RCC 7860 (cell line): ENCODE results near the gene MYPN.
"Not testable (repeated sequence)": the region's sequence is repeated elsewhere in the genome, so short reads cannot be mapped to it uniquely, and the experiment has no call there.

Experiments
- DNase-seq: peaks from one replicate; pipeline ENCODE4 v3.0.0-alpha.2; 2015; ENCODE audit warnings: low spot score
- FAIRE-seq: peaks from 2 replicates; lab custom pipeline; 2012; peaks lifted over from hg19 to GRCh38; lab: Jason Lieb, UNC

The MYPN gene

DNA sequence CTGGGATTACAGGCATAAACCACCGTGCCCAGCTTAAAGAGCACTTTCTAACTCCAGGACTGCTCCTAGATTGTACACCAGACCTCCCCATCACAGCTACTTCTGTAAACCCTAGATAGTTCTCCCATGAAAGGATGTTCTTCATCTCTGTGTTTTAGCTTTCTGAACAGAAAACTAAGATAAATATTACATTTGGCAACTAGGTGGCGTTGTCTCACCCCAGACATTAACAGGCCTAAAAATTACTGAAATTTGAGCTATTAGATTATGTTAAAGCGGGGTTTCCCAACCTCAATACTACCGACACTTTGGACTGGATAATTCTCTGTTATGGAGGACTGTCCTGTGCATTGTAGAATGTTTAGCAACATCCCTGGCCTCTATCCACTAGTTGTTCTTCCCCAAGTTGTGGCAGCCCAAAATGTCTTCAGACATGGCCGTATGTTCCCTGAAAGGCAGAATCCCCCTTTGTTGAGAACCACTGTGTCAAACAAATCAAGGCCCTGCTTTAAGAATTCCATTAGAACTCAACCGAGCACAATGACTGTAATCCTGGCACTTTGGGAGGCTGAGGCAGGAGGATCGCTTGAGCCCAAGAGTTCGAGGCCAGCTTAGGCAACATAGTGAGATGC lies 103.5 kb downstream of the MYPN start:
- DNase-seq (no peak), FAIRE-seq (no peak)

DNA sequence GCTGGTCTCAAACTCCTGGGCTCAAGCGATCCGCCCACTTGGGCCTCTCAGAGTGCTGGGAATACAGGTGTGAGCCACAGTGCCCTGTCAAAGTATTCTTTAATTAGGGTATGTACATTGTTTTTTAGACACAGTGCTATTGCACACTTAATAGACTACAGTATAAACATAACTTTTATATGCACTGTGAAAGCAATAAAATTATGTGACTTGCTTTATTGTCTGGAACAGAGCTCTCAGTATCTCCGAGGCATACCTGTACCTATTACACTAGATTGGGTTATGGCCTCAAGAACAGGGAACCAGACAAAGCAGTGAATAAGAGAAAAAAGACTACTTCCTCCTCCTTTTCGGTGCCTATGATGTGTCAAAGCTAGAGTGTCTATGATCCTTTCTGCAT lies 109.5 kb downstream of the MYPN start:
- FAIRE-seq (no peak), DNase-seq (no peak)

DNA sequence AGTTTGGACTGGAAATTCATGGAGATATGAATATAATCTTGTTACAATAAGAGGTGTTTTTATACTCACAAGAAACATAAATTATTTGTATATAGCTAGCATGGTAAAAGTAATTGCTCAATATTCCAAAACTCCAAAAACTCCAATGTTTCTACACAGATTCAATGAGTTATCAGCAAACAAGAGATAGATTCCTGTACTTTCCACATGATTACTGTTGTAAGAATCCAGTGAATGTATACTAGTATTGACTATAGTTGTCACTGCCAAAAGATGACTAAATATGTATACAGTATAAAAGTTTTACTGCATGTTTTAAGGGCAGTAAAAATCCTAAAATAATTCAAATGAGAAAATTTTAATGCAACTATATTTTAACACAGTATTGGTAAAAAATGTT lies 111.9 kb downstream of the MYPN start:
- no peak for DNase-seq
- no peak for FAIRE-seq

DNA sequence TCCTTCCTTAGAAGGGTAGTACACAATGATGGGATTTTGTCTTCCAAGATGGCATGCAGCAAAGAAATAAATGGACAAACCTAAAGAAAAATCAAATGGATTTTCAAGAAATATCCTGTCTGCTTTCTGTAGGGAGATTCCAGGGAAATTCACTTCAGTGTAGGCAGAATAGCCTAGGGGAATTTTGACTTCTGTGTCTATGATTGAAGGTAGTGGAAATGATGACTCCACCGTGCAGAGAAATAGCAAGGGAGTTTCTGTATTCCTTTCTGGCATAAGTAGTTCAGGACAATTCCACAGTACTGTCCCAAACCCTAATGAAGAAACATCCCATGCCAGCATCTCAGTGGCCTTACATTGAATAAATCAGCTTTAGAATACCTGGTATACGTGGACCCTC lies 113.1 kb downstream of the MYPN start:
- no peak for FAIRE-seq

DNA sequence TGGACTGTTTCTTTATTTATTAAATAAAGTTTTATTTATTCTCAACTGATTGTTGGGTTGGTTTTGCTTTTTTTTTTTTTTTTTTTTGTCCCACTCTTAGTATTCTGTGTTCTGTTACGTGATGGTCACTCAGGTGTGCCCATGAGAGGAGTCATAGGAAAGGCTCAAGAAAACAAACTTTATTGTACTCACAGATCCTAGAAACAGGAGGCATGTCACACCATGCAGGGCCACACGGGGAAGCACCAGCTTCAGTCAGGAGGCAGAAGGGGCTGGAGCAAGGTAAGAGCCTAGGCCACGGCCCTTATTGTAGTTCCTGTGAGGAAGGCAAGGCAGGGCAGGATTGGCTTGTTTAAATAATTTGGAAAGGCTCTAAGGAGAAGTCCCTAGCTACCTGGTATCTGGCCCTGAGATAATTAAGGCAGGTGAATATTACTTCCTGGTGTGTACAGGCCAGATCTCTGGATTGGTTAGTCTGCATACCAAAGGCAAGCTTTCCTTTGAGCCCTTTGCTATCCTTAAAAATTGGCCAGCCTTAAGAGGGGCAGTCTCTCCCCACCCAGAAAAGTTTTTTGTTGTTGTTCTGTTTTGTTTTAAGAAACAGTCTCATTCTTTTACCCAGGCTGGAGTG lies 114.4 kb downstream of the MYPN start:
- FAIRE-seq (no peak), DNase-seq (no peak)

More for the DNA sequence above, 113.1 kb downstream of the MYPN start:
- no peak for DNase-seq

DNA sequence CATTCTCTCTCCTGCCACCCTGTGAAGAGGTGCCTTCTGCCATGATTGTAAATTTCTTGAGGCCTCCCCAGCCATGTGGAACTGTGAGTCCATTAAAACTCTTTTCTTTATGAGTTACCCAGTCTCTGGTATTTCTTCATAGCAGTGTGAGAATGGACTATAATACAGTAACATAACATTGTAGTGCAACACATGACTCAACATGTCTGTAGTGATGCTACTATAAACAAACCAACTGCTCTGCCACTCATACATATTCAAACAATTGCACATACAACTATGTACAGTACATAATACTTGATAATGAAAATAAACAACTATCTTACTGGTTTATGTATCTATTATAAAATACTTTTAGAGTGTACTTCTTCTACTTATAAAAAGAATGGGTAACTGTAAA lies 115.5 kb downstream of the MYPN start:
- no peak for FAIRE-seq
- DNase-seq = no peak

DNA sequence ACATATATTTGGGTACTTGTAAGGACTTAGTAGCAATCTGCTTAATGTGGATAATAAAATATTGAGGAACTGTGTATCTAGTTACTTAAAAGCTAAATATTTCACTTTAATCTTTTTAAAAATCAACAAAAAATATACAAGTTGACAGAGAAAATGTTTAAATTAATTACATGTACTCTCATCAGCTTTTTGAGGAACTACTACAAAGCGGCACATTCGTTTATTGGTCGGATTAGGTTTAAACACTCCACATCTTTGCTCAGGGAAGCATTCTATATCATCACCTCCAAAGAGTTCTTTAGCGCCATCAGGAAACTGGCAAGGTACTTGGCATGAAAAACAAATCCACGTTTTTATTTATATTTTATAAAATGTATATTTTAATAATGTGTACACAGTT lies 121.0 kb downstream of the MYPN start:
- FAIRE-seq = no peak
- DNase-seq = no peak

DNA sequence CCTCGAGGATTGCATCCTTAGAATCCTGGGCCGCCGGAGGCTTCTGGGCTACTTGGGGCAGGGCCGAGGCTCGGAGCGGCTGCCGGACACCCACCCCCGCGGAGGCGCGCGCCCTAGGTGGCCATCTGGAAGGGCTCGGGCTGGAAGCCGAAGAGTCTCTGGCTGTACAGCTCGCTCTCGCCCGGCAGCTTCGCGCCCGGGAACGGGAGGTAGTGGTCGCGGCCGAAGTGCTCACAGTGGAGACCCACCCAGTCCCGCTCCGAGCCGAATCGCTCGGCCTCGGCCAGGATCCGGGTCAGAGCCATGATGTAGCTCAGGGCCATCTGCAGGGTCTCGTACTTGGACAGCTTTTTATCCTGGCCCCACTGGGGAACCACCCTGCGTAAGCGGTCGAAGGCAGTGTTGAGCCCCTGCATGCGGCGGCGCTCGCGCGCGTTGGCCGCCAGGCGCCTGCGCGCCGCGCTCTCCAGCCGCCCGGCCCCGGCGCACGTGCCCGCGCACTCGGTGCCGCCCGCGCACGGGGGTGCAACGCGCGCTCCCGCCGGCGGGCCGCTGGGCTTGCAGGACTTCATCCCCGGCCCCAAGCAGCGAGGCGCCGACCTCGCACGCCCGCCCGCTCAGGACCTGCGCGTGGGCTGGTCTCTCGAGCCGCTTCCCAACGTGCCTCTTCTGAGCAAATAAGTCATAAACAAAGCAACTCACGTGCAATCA lies 122.0 kb downstream of the MYPN start:
- FAIRE-seq (no peak), DNase-seq (no peak)

DNA sequence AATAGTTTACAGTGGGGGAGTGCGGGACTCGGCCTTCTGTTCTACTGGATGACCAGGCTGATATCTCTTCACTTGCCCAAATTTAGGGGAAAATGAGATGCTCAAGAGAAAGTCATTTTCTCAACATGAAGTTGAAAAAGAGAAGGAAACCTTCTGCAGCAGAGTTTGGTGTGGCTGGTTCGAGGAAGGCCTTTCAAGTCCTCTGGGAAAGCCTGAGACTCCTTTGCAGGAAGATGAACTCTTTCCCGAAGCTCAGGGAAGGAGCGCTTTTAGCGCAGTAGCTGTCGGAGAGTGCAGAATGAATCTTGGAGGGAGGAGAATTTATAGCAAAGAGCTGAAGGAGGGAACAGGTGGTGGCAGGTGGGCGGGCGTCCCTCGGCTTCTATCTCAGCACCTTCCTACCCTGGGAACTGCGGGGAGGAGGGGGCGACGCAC lies 122.5 kb downstream of the MYPN start, which contains the start of gene ATOH7:
TSS of gene ATOH7 (minus strand) at position 297 of the 435 bp plus-strand sequence. CDS start 436 bp downstream, outside the sequence.
- DNase-seq (no peak), FAIRE-seq (no peak)

DNA sequence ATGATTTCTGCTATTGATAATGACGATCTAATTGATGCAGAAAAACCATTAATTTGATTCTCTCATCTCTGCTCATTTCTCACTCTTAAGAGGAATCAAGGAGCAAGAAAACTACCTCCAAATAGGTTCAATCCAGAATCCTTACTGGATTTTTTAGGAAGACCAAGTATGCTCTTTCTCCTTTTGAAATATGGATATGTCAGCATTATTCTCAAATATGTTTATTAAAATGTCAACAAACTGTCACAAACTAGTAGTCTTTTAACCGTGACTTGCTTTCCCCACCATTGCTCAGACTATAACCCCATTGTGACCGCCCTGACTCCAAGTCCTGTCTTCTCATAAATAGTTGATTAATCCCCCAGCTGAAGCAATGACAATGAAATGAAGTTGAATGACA lies 123.8 kb downstream of the MYPN start:
- FAIRE-seq (no peak), DNase-seq (no peak)

DNA sequence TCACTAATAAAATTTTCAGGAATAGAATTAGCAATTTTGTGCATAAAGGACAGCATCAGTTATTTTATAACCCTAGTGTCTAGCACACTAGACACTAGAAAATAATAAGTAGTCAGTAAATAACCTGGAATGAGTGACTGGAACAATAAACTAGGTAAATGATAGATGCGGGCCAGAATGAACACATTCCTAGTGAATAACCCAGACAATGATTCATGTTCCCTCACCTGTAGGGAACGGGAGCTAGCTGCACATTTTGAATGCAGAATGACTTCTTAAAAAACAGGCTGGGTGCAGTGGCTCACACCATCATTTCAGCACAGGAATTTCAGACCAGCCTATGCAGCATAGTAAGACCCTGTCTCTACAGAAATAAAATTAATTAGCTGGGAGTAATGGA lies 125.8 kb downstream of the MYPN start:
- FAIRE-seq = no peak
- no peak for DNase-seq

DNA sequence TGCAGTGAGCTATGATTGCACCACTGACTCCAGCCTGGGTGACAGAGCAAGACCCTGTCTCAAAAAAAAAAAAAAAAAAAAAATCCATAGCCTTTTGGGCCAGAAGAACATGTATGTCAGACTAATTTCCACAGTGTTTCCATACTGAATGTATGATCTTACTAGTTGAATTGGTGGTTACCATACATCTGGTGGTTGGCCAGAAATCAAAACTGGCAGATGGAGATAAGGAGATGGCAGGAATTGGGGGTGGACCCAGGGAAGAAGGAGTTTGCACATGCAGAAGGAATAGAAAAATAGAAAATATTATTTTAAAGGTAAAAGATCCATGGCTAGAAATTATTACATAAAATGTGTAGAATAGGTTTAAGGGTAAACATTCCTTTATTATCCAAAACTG lies 126.3 kb downstream of the MYPN start:
- no peak for DNase-seq
- FAIRE-seq = no peak

DNA sequence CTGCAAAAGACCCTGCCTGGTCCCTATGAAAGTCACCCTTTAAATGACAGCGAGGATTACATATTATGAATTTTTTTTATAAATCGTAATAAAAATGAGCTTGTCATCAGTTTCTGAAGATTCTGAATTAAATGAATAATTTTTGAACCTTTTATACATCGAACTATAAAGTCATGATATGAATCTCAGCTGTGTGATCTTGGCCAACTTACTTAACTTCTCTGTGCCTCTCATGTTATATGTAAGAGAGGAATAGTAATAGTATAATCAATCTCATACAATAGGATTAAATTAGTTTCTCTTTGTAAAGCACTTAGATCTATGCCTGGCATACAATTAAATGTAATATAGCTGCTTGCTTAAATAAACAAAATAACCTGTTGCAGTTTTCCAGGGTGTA lies 127.9 kb downstream of the MYPN start:
- FAIRE-seq (no peak), DNase-seq (no peak)

DNA sequence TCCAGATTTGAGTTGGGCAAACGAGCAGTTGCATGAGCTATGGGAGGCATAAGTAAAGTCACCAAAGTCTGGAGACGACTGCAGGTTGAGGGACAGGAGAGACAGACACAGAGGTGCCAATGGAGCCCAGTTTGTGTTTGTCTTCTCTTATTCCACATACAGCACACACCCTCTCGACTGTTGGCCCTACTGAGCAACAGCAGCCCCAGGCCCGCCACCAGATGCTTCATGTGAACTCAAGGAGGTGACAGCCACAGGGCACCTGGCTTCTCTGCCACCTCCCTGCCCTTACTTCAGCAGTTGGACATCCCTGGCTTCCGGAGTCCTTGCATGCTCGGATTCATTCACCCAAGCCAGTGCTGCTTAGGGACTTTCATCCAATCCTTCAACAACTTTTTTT lies 129.1 kb downstream of the MYPN start:
- no peak for FAIRE-seq

DNA sequence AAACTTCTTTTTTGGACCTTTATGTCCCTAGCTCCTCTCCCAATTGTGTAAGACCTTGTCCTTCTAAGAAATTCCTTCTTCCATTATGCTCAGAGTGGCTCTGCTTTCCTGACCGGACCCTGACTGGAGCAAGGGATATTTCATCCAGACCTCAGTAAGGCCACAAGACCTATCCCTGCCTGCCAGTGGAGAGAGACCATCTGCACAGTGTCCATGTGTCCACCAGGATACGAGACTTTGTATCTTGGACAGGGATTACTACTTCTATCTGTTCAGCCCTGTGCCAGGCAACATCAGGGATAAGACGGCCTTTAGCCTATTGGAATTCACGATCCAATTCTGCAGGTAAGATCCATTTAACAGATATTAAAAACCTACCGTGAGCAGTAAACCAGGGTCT lies 129.8 kb downstream of the MYPN start:
- DNase-seq (no peak), FAIRE-seq (no peak)

More for the DNA sequence above, 129.1 kb downstream of the MYPN start:
- no peak for DNase-seq

DNA sequence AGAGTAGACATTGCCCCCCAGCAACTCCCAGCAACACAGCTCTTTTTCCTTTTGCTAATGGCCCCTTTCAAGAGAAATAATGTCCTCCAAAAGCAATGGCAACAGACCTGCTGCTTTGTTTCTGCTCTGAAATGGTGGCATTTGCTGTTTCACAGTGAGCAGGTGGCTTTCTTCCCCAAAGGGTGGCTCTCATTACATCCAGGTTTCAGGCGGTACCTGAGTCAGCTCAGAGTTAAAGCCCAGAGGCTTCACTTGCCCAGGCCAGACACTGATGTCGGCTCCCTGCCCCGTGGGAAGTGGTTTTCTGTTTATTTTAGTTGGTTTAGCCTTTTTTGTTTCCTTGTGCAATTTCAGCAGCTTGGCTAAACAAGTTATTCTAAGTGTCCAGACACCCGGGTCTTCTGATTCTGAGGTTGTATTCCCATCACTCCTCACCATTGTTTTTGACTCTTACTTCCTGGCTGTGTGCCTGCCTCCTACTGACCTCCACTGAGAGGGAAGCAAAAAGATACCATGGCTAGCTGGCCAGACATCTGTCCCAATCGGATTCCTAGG lies 130.4 kb downstream of the MYPN start:
- DNase-seq (no peak), FAIRE-seq (no peak)

DNA sequence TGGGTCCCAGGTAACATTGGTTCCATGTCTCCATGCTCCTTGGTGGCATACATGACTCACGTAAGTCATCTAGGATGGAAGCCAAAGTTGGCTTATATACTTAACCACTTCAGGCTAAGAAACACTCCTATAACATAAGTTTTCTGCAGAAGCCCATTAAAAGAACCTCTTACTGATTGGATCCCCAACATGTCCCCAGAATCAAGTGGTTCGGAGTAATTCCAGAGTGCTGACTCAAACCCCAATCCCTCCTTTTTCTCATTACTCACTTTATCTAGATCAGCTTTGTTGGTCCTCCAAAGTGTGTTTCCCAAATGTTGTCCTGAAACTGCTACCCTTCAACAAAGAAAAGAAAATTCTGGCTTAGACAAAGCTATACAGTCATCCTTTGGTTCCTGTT lies 132.8 kb downstream of the MYPN start:
- DNase-seq = no peak
- no peak for FAIRE-seq

DNA sequence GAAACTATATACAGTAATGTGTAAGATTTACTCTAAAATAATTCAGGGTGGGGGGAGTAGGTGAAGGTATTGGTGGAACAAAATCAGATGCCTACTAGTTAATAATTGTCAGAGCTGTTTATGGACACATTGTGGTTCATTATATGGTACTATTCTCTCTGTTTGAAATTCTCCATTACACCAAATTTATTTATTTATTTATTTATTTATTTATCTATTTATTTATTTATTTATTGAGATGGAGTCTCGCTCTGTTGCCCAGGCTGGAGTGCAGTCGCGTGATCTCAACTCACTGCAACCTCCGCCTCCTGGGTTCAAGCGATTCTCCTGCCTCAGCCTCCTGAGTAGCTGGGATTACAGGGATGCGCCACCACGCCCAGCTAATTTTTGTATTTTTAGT lies 137.1 kb downstream of the MYPN start:
- FAIRE-seq, DNase-seq: not testable (repeated sequence)

DNA sequence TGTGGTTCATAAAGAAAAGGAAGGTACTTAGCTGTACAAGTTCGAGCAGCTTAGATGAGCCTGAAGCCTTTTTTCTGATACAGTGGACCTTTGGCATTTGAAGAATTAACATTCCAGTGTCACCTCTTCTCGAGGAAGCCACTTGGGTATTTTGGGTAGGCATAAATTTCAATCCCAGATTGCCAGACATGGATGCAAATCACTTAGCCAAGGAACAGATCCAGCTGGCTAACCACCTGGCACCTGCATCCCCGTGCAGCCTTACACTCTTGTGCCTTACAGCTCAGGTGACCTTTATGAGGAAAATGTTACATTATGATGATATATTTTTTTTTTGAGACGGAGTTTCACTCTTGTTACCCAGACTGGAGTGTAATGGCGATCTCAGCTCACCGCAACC lies 138.6 kb downstream of the MYPN start:
- FAIRE-seq = no peak
- DNase-seq = no peak

DNA sequence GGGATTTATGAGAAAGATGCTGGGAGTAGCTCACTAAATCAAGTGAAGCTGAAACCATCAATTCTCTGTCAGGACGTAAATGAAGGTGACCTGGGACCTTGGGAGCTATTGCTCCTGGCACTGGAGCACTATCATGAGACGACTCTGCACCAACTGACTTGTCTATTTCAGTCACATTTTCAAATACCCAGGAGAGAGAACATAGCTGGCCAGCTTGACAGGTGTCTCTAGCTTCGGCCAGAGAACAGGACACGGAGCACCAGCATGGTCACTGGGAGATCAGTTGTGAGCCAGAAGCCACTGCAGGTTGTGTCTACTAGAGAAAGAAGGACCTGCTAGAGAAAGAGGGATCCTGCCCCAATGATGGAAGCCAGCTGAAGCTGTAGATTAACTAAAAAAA lies 140.0 kb downstream of the MYPN start:
- no peak for DNase-seq
- FAIRE-seq = no peak

DNA sequence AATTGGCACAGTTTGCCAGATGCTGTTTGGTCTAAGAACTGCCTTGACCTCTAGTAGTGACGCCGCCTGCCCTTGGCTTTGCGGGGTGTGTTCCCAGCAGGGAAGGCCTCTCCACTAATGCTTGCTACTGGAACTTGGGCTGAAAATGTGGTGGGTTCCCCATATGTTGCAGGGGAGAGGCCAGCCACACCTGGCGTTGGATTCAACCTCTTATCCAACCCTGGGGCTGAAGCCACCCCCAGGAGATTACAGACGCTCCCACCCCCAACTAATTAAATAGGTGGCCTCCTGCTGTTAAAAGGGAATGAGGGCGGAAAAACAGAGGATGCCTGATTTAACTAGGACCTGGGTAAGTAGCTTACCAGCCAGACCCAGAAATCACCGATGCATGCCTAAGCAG lies 141.9 kb downstream of the MYPN start:
- DNase-seq (no peak), FAIRE-seq (no peak)
